CD4-positive, alpha-beta T cell (primary cell): ENCODE measurements around the gene CLPSL1. TPM values are rescaled to one million over a fixed set of nuclear protein-coding genes. Genes with fewer than 3 reads are reported as not detected.
"Not testable (repeated sequence)": the region's sequence is repeated elsewhere in the genome, so short reads cannot be mapped to it uniquely, and the experiment has no call there.

ENCODE experiments used
- ATAC-seq: fragments of 200-7000 bp; cut with Tn5 transposase; one replicate; pipeline ENCODE4 v1.10.0; 2022; ENCODE audit warnings: mild to moderate bottlenecking; ENCODE audit not compliant: poor library complexity
- CTCF ChIA-PET: fragments of 350-600 bp; sonication (Branson Sonifier 250); formaldehyde crosslinking; loops from one replicate; lab custom pipeline; 2021; ENCODE audit warnings: antibody characterized with exemption, inconsistent platforms; lab: Charles Lee
- POLR2A ChIA-PET: fragments of 350-600 bp; sonication (Branson Sonifier 250); formaldehyde crosslinking; loops from one replicate; lab custom pipeline; 2021; ENCODE audit warnings: antibody characterized with exemption, inconsistent platforms; lab: Charles Lee
- DNase-seq, 14 experiments: peaks; one replicate each; pipeline ENCODE4 v3.0.0-alpha.2; 2013 to 2020; ENCODE audit warnings: mixed read lengths in 2 of 14
- H3K27ac ChIP-seq, 2 donors: one replicate each; pipeline versions ENCODE4 v1.5.1 to v1.7.0; 2013; ENCODE audit warnings: low read length in 2 of 2, low read depth in 1 of 2, mild to moderate bottlenecking in 1 of 2
- H3K27me3 ChIP-seq, 2 experiments: 1 replicate in 1 of 2; 2 replicates in 1 of 2; pipeline versions ENCODE4 v1.6.1 to v1.7.0; 2013; ENCODE audit warnings: low read length in 2 of 2, control low read depth in 1 of 2, mild to moderate bottlenecking in 1 of 2, moderate library complexity in 1 of 2; ENCODE audit not compliant: insufficient read depth in 2 of 2, control insufficient read depth in 1 of 2
- H3K36me3 ChIP-seq: one replicate; pipeline ENCODE4 v1.6.1; 2013; ENCODE audit warnings: low read length, control low read depth; ENCODE audit not compliant: insufficient read depth
- H3K4me1 ChIP-seq: one replicate; pipeline ENCODE4 v1.6.1; 2013; ENCODE audit warnings: low read length, control low read depth; ENCODE audit not compliant: insufficient read depth
- H3K4me3 ChIP-seq: one replicate; pipeline ENCODE4 v1.5.1; 2013; ENCODE audit warnings: mild to moderate bottlenecking, low read length, moderate library complexity
- H3K9me3 ChIP-seq, 2 experiments: 1 replicate in 1 of 2; 2 replicates in 1 of 2; pipeline versions ENCODE4 v1.6.1 to v1.7.0; 2013; ENCODE audit warnings: low read length in 2 of 2, mild to moderate bottlenecking in 2 of 2, control low read depth in 1 of 2, moderate library complexity in 1 of 2; ENCODE audit not compliant: control insufficient read depth in 1 of 2, insufficient read depth in 1 of 2
- H3K27ac Mint-ChIP-seq: one replicate; pipeline ENCODE4 v1.8.0; 2020; ENCODE audit warnings: mixed read lengths
- H3K27me3 Mint-ChIP-seq: one replicate; pipeline ENCODE4 v1.8.0; 2021; ENCODE audit warnings: mixed read lengths
- H3K36me3 Mint-ChIP-seq: one replicate; pipeline ENCODE4 v1.8.0; 2021; ENCODE audit warnings: low read depth, mixed read lengths
- H3K4me1 Mint-ChIP-seq: one replicate; pipeline ENCODE4 v1.8.0; 2021; ENCODE audit warnings: low read depth, mixed read lengths
- H3K4me3 Mint-ChIP-seq: one replicate; pipeline ENCODE4 v1.8.0; 2020; ENCODE audit warnings: mild to moderate bottlenecking, mixed read lengths
- H3K9me3 Mint-ChIP-seq: one replicate; pipeline ENCODE4 v1.8.0; 2020; ENCODE audit warnings: mixed read lengths
- CTCF ChIP-seq: fragments of 200-600 bp; IDR thresholded peaks from one replicate; pipeline ENCODE4 v1.8.0; 2022; ENCODE audit warnings: antibody characterized with exemption, mild to moderate bottlenecking
- intact Hi-C, 2 experiments: fragments of 100-400 bp; cut with DNase I in 1 of 2; cut with micrococcal nuclease in 1 of 2; formaldehyde crosslinking; loops; one replicate each; pipeline versions ENCODE4 v1.15.1 to v1.9.0; 2023 to 2025; cut with DNase I, micrococcal nuclease
- total RNA-seq, 174 experiments: library from RNA in 2 of 174; stranded (reverse) in 2 of 174; gene quantifications; one replicate each; pipeline ENCODE4 v1.2.3 and lab custom pipeline; 2021 to 2026

The CLPSL1 gene
- total RNA-seq, 2 experiments from 2014 or later: not detected

- TF ChIP-seq CTCF: no peak
- no peak for DNase-seq
- peaks cover 92% of the 10 kb centered on the region for H3K4me1 ChIP-seq
- intact Hi-C loops: loop anchor here in 1 of 2 experiments (5.0 kb wide), 1 partner anchor 131 kb away; no protein-coding TSS in a partner anchor
- Mint-ChIP-seq H3K4me1 (peaks cover 86% of the 10 kb centered on the region), H3K4me3 (peak overlapping the region; percentile 58), H3K27ac (peak overlapping the region; percentile 87), H3K27me3 (no peaks in the 10 kb centered on the region), H3K36me3 (no peaks in the 10 kb centered on the region), H3K9me3 (no peaks in the 10 kb centered on the region)
- no peak for ATAC-seq
- ChIA-PET CTCF (interaction anchor here (1.1 to 5.4 kb wide), 3 partner anchors 50 to 150 kb away, joined by 3 to 60 read pairs (median 19); no protein-coding TSS in a partner anchor), POLR2A (interaction anchor here (1.4 to 8.0 kb wide), 3 partner anchors 46 to 133 kb away, joined by 7 to 96 read pairs (median 69); partner anchors contain the start of gene FKBP5)
- no peaks in the 10 kb centered on the region for H3K36me3 ChIP-seq
- no peak overlapping the region for H3K4me3 ChIP-seq
- H3K9me3 ChIP-seq: no peaks in the 10 kb centered on the region
- no peak overlapping the region for H3K27ac ChIP-seq
- H3K27me3 ChIP-seq: no peaks in the 10 kb centered on the region
Measured at GRCh38 chr6:35733633-35734032, 47.2 kb upstream of the CLPSL1 start.

- peaks cover 79% of the 10 kb centered on the region for H3K4me1 Mint-ChIP-seq
Measured at GRCh38 chr6:35734319-35734718, 46.5 kb upstream of the CLPSL1 start.

GRCh38 chr6:35735452-35735851 lies 45.4 kb upstream of the CLPSL1 start:
- H3K4me1 ChIP-seq: peaks cover 73% of the 10 kb centered on the region
- POLR2A ChIA-PET: interaction anchor here (1.0 to 3.4 kb wide), 7 partner anchors 8 to 151 kb away, joined by 3 to 23 read pairs (median 13); no protein-coding TSS in a partner anchor
- no peak for ATAC-seq

More at GRCh38 chr6:35734319-35734718, 46.5 kb upstream of the CLPSL1 start:
- not testable (repeated sequence) for H3K36me3 Mint-ChIP-seq, H3K4me3 ChIP-seq, DNase-seq, H3K27ac ChIP-seq, H3K27me3 Mint-ChIP-seq, H3K27me3 ChIP-seq, H3K4me3 Mint-ChIP-seq, ATAC-seq, H3K9me3 ChIP-seq, H3K36me3 ChIP-seq, H3K9me3 Mint-ChIP-seq
- peak overlapping the region; percentile 87 for H3K27ac Mint-ChIP-seq
- intact Hi-C loops: loop anchor here in 1 of 2 experiments (5.0 kb wide), 1 partner anchor 132 kb away; no protein-coding TSS in a partner anchor
- peaks cover 85% of the 10 kb centered on the region for H3K4me1 ChIP-seq
- ChIA-PET POLR2A (interaction anchor here (1.4 to 8.0 kb wide), 3 partner anchors 46 to 133 kb away, joined by 7 to 96 read pairs (median 69); partner anchors contain the start of gene FKBP5), CTCF (interaction anchor here (1.1 to 5.4 kb wide), 2 partner anchors 50 to 151 kb away, joined by 3 to 60 read pairs; no protein-coding TSS in a partner anchor)

More at GRCh38 chr6:35735452-35735851, 45.4 kb upstream of the CLPSL1 start:
- no peak for TF ChIP-seq CTCF
- intact Hi-C loops: loop anchor here (5.0 kb wide), 3 partner anchors 263 to 393 kb away; partner anchors contain the start of genes FANCE (in 1 of the 2) and PPARD (in 1 of the 2)
- H3K36me3 Mint-ChIP-seq: no peaks in the 10 kb centered on the region
- no peaks in the 10 kb centered on the region for H3K36me3 ChIP-seq
- no peak overlapping the region for H3K4me3 Mint-ChIP-seq
- H3K9me3 ChIP-seq: no peaks in the 10 kb centered on the region
- H3K9me3 Mint-ChIP-seq: no peaks in the 10 kb centered on the region
- H3K27ac Mint-ChIP-seq: peak overlapping the region; percentile 86
- no peaks in the 10 kb centered on the region for H3K27me3 ChIP-seq
- peaks cover 68% of the 10 kb centered on the region for H3K4me1 Mint-ChIP-seq
- CTCF ChIA-PET: interaction anchor here (0.7 to 5.4 kb wide), 15 partner anchors 9 to 212 kb away, joined by 3 to 60 read pairs (median 10); no protein-coding TSS in a partner anchor
- H3K27me3 Mint-ChIP-seq: no peaks in the 10 kb centered on the region
- H3K27ac ChIP-seq: no peak overlapping the region
- DNase-seq: peak in 1 of 14 experiments; percentile 33
- H3K4me3 ChIP-seq: no peak overlapping the region
